ENCODE measurements around the gene DYRK1A. TPM values are rescaled to one million over a fixed set of nuclear protein-coding genes. Genes with fewer than 3 reads are reported as not detected.

DYRK1A gene
- total and polyA plus RNA-seq, 10 of the 15 experiments (the other 5 are each of a cell fraction or from before 2014, with no cell fraction given) = 2.4 to 68.6 (median 30.7) TPM

GRCh38 chr21:37386151-37386550, 19.6 kb downstream of the DYRK1A start:
- no peak for TF ChIP-seq MXI1 (IDR thresholded peaks at IDR 0.05; ENCODE audit: low read depth, low read length)
- no peak for TF ChIP-seq NRF1 (conservative IDR thresholded peaks at IDR 0.05; ENCODE audit: low read depth, low read length)
- TF ChIP-seq SMAD5 (IDR thresholded peaks at IDR 0.05; ENCODE audit: low read depth) = no peak
- TF ChIP-seq SREBF1 (IDR thresholded peaks at IDR 0.05; ENCODE audit: low read length) = no peak
- no peak for TF ChIP-seq MLLT1 (IDR thresholded peaks at IDR 0.05)
- TF ChIP-seq HDAC2 (IDR thresholded peaks at IDR 0.05) = no peak
- TF ChIP-seq E2F8 (IDR thresholded peaks at IDR 0.05; ENCODE audit: low read depth, partially characterized antibody) = no peak
- no peak for TF ChIP-seq PML (IDR thresholded peaks at IDR 0.05; ENCODE audit: low read length)
- no peak for TF ChIP-seq WRNIP1 (IDR thresholded peaks at IDR 0.05; ENCODE audit: borderline replicate concordance, low read depth, low read length)
- no peak for TF ChIP-seq SKIL (IDR thresholded peaks at IDR 0.05; ENCODE audit: low read depth, poor library complexity, severe bottlenecking)
- TF ChIP-seq RCOR1 (conservative IDR thresholded peaks at IDR 0.05; ENCODE audit: low read depth, low read length) = no peak
- no peak for TF ChIP-seq RAD51 (IDR thresholded peaks at IDR 0.05)
- TF ChIP-seq ZZZ3 (IDR thresholded peaks at IDR 0.05; ENCODE audit: control insufficient read depth, insufficient read length, low read depth) = no peak
- TF ChIP-seq HDAC6 (IDR thresholded peaks at IDR 0.05; ENCODE audit: unreplicated experiment) = no peak
- no peak for TF ChIP-seq ZNF622 (IDR thresholded peaks at IDR 0.05)
- TF ChIP-seq CBFB (IDR thresholded peaks at IDR 0.05; ENCODE audit: low read depth) = no peak
- WGBS (ENCODE audit: insufficient coverage, insufficient replicate concordance, low lambda C conversion rate, missing lambda C conversion rate) = 88% methylated on average over 8 of the region's 8 CpGs
- SMC1A ChIA-PET (ENCODE audit: uncharacterized antibody, unreplicated experiment) = interaction anchor here (1.1 to 6.9 kb wide), 8 partner anchors 9 to 32 kb away, joined by 4 to 35 read pairs (median 7); no protein-coding TSS in a partner anchor
- Histone ChIP-seq H3K4me1 (ENCODE audit: control insufficient read depth, insufficient read depth, low read length) (peaks cover 7% of the 10 kb centered on the region), H4K20me1 (ENCODE audit: control insufficient read depth, insufficient read depth) (peaks cover 11% of the 10 kb centered on the region), H3K27me3 (replicated peaks in 1 of 2; ENCODE audit: control insufficient read depth in 2 of 2, insufficient read depth in 2 of 2, low read length in 1 of 2) (no peaks in the 10 kb centered on the region), H3K9ac (ENCODE audit: control insufficient read depth, insufficient read depth, low read length) (no peak overlapping the region), H3K9me3 (replicated peaks; ENCODE audit: control insufficient read depth, insufficient read depth, low read length) (peaks cover 1% of the 10 kb centered on the region; the same call in 1 of the 3 replicates), H3K79me2 (ENCODE audit: control insufficient read depth, insufficient read depth, low read length) (peaks cover 92% of the 10 kb centered on the region), H3K4me3 (no peak overlapping the region), H3K27ac (ENCODE audit: control insufficient read depth, insufficient read depth) (no peak overlapping the region), H3K4me2 (ENCODE audit: control insufficient read depth, insufficient read depth) (no peak overlapping the region), H3K36me3 (ENCODE audit: control insufficient read depth in 2 of 2, insufficient read depth in 2 of 2, low read length in 1 of 2) (peaks cover 0 to 5% of the 10 kb centered on the region in 2 experiments; a peak in 1 of 4 replicates), H2AFZ (ENCODE audit: control insufficient read depth, low read depth, low read length) (no peak overlapping the region)
- DNase-seq (ENCODE audit: low read depth, low spot score) (no peak), FAIRE-seq (no peak), ATAC-seq (no peak)
- intact Hi-C loops (cut with micrococcal nuclease; ENCODE audit: unreplicated experiment) = no loop called here
- BruUV-seq (replicated peaks) = no TSS peak
- in situ Hi-C loops (cut with MboI) = no loop called here
- POLR2A ChIA-PET = interaction anchor here (0.5 to 1.5 kb wide), 4 partner anchors 9 to 181 kb away, joined by 3 to 4 read pairs (median 3); no protein-coding TSS in a partner anchor
- RAD21 ChIA-PET (ENCODE audit: unreplicated experiment) = interaction anchor here (1.0 to 1.5 kb wide), 3 partner anchors 15 to 45 kb away, joined by 3 to 6 read pairs (median 4); no protein-coding TSS in a partner anchor
- CTCF ChIA-PET = interaction anchor here (1.5 kb wide), 1 partner anchor 13 kb away, joined by 3 read pairs; no protein-coding TSS in a partner anchor

Data from GM12878 (cell line).